ENCODE measurements around the gene TGFBR3L.
"Not testable (repeated sequence)": the region's sequence is repeated elsewhere in the genome, so short reads cannot be mapped to it uniquely, and the experiment has no call there.

Gene TGFBR3L

GRCh38 chr19:7879836-7880235, 34.8 kb upstream of the TGFBR3L start:
- DNase-seq (ENCODE audit: low read depth, low spot score) = no peak

GRCh38 chr19:7881910-7882309, 32.7 kb upstream of the TGFBR3L start:
- no peak for DNase-seq (ENCODE audit: low read depth, low spot score)

GRCh38 chr19:7883105-7883504, 31.5 kb upstream of the TGFBR3L start:
- no peak for DNase-seq (ENCODE audit: low read depth, low spot score)

- DNase-seq (ENCODE audit: low read depth, low spot score) = no peak
Observed at GRCh38 chr19:7883796-7884570, 30.6 kb upstream of the TGFBR3L start.

- no peak for DNase-seq (ENCODE audit: low read depth, low spot score)
Observed at GRCh38 chr19:7885818-7886217, 28.8 kb upstream of the TGFBR3L start.

GRCh38 chr19:7887408-7888144, 27.1 kb upstream of the TGFBR3L start:
- no peak for DNase-seq (ENCODE audit: low read depth, low spot score)

- no peak for DNase-seq (ENCODE audit: low read depth, low spot score)
Observed at GRCh38 chr19:7888145-7888825, 26.3 kb upstream of the TGFBR3L start, which contains the start of gene LRRC8E. TSS of gene LRRC8E (plus strand) at chr19:7888510. CDS start at chr19:7895604, 7,094 bp downstream.

- no peak for DNase-seq (ENCODE audit: low read depth, low spot score)
Observed at GRCh38 chr19:7888826-7889217, 25.8 kb upstream of the TGFBR3L start.

GRCh38 chr19:7893362-7894101, 21.1 kb upstream of the TGFBR3L start:
- not testable (repeated sequence) for DNase-seq (ENCODE audit: low read depth, low spot score)

- DNase-seq (ENCODE audit: low read depth, low spot score) = no peak
Observed at GRCh38 chr19:7894612-7895309, 19.9 kb upstream of the TGFBR3L start.

GRCh38 chr19:7895565-7895964, 19.1 kb upstream of the TGFBR3L start:
- no peak for DNase-seq (ENCODE audit: low read depth, low spot score)

- no peak for DNase-seq (ENCODE audit: low read depth, low spot score)
Observed at GRCh38 chr19:7897292-7897691, 17.3 kb upstream of the TGFBR3L start.

- DNase-seq (ENCODE audit: low read depth, low spot score) = no peak
Observed at GRCh38 chr19:7898967-7899366, 15.7 kb upstream of the TGFBR3L start.

GRCh38 chr19:7899751-7900378, 14.8 kb upstream of the TGFBR3L start:
- no peak for DNase-seq (ENCODE audit: low read depth, low spot score)

GRCh38 chr19:7900401-7900870, 14.2 kb upstream of the TGFBR3L start:
- no peak for DNase-seq (ENCODE audit: low read depth, low spot score)

GRCh38 chr19:7900931-7901330, 13.7 kb upstream of the TGFBR3L start:
- DNase-seq (ENCODE audit: low read depth, low spot score) = no peak

GRCh38 chr19:7901337-7901736, 13.3 kb upstream of the TGFBR3L start:
- no peak for DNase-seq (ENCODE audit: low read depth, low spot score)

GRCh38 chr19:7902796-7903243, 11.8 kb upstream of the TGFBR3L start:
- no peak for DNase-seq (ENCODE audit: low read depth, low spot score)

GRCh38 chr19:7903244-7904073, 11.2 kb upstream of the TGFBR3L start, which contains the start of gene MAP2K7:
TSS of gene MAP2K7 (plus strand) at chr19:7903877. CDS start at chr19:7903945, 68 bp downstream.
- DNase-seq (ENCODE audit: low read depth, low spot score) = peak; percentile 100
